ENCODE data around the gene NKX2-3. TPM values are rescaled to one million over a fixed set of nuclear protein-coding genes. Genes with fewer than 3 reads are reported as not detected.

NKX2-3 gene
- total RNA-seq (2014; rRNA removed; shearing (Covaris generic)), result not detected in 2 replicates

DNA sequence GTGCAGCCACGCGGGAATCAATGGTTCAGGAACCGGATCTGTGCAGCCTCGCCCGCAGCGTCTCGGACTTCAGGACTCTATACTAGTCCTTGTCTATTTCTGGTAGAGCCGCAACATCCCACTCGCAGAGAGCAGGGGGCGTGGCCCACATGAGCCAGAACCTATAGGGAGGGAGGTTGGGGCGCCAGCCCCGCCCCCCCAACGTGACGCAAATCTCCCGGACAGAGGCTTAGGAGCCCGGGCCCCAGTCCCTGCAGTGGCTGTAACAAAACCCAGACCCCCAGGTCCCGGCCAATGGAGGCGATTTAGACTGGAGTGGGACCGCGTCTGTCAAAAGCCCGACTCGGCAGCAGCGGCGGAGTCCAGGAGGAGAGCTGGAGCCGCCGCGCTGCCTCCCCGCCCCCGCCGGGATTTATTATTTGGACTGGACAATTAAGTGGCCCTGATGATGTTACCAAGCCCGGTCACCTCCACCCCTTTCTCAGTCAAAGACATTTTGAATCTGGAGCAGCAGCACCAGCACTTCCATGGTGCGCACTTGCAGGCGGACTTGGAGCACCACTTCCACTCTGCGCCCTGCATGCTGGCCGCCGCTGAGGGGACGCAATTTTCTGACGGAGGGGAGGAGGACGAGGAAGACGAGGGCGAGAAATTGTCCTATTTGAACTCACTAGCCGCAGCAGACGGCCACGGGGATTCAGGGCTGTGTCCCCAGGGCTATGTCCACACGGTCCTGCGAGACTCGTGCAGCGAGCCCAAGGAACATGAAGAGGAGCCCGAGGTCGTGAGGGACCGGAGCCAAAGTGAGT, at the start of gene NKX2-3:
Gene NKX2-3 (plus strand): TSS at position 256 of the 809 bp plus-strand sequence. CDS start 190 bp downstream, at position 446.
- no peak for DNase-seq (ENCODE audit: low spot score)

DNA sequence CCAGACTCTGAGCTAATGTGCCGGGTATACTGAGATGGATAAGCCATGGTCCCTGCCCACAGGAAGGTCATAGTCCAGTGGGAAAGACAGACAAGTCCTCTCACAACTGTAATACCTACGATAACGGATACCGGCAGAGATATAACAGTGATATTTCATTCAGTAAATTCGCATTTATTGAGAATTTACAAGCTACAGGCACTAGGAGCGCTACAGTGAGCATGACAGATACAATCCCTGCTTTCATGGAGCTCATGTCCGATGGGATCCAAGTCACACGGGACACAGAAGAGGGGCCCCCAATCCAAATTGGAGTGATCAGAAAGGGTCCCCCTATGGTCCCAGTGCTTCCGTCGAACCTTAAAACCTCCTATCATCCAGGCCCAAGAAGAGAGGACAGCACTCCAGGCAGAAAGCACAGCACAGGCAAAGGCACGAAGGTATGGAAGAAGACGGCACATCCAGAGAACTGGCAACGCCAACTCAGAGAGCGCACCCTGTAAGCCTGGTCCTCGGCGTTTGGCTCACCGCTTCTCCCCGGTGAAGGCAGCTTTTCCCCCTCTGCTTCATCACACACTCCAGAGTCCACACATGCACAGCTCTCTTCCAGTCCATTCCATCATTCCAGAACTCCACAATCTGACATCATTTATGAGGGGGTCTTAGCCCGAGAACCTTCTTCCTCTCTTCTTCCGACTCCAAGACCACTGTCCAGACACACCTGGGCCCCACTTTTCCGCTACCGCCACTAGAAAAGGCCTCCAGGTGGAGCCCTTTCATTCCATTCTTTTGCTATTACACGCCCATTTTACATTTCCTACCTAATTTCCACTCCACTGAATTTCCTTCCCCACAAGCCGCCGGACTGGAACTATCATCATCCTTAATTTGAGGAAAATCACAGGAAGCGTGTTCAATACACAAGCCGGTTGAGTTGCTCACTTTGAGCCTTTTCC, 47.8 kb upstream of the NKX2-3 start:
- DNase-seq (ENCODE audit: low spot score), result no peak

GRCh38 chr10:99487125-99487807, 45.5 kb upstream of the NKX2-3 start:
- DNase-seq (ENCODE audit: low spot score), result no peak

DNA sequence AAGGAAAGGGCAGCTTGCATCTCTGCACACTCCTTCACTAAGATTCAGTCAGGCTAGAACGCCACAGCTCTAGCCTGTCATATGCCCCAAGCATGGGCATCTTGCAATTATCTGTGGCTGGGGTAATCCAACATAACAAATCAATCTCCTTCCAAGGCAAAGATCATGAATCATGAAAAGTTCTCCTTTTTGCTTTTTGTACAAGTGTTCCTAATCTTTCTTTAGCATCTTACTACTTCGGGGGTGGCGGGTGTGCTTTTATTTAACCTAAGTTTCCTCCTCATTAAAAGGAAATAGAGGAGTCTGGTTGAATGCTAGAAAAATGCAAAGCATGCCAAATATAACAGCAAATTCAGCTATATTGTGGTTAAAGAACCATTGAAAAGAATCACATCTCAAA, 43.5 kb upstream of the NKX2-3 start:
- no peak for DNase-seq (ENCODE audit: low spot score)

GRCh38 chr10:99497343-99498025, 35.3 kb upstream of the NKX2-3 start:
- no peak for DNase-seq (ENCODE audit: low spot score)

DNA sequence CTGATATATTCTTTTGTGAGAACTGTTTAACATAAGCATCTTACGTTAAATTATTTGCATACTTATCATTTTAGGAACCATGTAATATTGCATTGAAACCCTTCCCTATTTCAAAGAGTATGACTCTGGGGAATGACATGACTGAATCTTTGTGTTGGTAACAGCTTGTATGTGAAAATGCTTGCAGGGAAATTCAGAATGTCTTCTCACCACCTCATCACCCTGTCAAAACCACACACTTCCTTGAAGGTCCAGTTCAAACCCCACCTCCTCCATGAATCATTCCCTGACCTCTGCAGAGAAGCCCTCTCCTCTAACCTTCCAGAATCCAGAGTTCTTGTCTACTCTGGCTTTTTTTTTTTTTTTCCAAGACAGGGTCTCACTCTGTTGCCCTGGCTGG, 26.3 kb upstream of the NKX2-3 start:
- no peak for DNase-seq (ENCODE audit: low spot score)

GRCh38 chr10:99507265-99507664, 25.5 kb upstream of the NKX2-3 start:
- DNase-seq (ENCODE audit: low spot score), result no peak

DNA sequence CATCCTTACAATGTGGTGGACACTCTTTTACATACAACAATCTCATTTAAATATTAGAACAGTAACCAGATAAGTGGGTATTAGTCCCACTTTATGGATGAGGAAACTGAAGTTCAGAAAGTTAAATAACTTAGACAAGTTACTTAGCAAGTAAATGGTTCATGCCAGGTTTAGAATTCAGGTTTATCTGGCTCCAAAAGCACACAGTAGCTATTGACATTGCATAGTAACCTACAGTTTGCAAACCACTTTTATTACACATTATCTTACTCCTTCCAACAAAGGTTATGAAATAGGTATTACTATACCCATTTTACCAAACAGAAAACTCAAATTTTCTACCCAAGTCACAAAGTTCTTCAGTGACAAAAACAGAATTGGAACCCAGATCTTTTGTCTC, 19.7 kb upstream of the NKX2-3 start:
- no peak for DNase-seq (ENCODE audit: low spot score)

GRCh38 chr10:99519690-99520039, 13.1 kb upstream of the NKX2-3 start:
- DNase-seq (ENCODE audit: low spot score), result peak; percentile 12

DNA sequence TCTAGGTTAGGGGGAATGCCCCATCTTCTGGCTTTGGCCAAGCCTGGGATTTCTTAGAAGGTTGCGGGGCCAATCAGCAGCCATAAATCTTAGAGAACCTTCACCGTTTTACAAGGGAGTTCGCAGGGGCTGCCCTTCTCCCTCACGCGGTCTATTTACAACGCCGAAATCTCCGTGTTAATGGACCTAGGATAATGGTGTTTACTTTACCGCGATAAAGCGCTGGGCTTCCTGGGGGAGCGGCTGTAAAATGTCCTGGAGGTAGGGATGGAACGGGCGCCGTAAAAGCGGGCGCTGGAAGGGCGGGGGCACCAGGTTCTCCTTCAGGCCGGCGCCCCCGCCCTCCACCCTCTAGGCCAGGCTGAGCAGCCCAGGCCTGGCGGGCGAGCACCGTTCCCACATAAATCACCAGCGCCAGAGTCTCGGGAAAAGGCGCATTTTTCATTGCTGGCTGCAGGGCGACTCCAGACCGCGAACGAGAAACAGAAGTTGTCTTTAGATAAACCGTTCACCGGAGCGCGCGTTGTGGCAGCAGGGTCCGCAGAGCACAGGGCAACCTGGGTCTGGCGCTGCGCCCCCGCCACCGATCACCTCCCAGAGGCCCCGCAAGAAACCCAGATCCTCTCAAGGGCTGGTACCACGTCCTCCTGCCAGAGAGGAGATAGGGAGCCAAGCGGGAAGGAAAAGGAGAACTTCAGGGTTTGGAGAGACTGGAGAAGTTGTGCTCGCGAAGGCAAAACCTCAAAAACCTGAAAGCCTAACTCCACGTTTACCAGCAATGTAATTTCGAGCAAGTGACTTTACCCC, 12.5 kb upstream of the NKX2-3 start:
- peak; percentile 37 for DNase-seq (ENCODE audit: low spot score)

- no peak for DNase-seq (ENCODE audit: low spot score)
Observed at GRCh38 chr10:99520847-99521764, 11.6 kb upstream of the NKX2-3 start.

- DNase-seq (ENCODE audit: low spot score), result no peak
Observed at GRCh38 chr10:99521765-99522469, 10.8 kb upstream of the NKX2-3 start.

GRCh38 chr10:99522470-99523250, 10.1 kb upstream of the NKX2-3 start:
- DNase-seq (ENCODE audit: low spot score), result no peak

DNA sequence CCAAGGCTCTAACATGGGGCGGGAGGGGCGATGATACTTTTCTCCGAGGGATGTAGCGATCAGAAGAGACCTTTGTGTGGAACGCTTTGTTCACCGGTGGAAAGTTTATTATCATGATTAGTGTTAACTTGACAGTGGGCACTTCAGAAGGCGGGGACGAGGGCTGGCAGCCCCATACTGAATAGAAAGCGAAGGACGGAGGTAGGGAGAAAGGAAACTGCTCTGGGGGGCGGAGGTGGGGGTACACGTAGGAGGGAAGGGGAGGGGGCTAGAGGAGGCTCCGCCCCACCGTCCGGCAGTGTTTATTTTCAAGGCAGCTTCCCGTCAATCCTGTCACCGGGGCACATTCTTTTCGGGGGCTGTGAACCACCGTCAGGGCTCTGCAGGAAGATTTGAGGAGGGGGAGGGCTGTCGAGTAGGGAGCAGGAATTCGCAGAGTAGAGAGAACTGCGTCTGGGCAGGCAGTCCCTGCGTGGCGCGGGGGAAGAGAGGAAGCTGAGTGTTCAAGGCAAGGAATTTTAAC, 9.4 kb upstream of the NKX2-3 start:
- no peak for DNase-seq (ENCODE audit: low spot score)

DNA sequence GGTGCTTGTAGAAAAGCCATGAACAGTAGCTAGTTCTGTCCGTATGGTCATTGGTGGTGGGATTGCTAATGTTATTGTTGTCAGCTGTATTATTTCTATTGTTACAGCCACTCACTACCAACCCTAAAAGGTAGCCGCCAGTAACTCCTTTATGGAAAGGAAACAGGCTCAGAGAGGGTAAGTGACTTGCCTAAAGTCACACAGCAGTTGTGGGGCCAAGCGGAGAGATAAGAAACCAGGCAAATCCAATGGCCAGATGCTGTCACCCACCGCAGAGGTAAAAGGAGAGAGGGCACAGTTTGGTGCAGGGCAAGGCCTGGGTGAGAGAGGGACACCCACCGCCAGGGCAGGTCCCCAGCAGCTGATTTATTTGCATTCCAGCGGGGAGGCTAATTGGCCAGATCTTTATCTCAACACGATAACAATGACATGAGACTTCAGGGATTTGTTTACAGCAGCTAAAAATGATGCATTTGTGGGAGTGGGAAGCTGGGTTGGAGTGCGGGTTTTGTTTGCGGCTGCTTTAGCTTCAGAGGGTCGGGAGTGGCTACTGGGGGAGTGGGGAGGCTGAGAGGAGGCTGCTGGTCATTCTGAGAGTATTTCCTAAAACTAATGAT, 8.6 kb upstream of the NKX2-3 start:
- no peak for DNase-seq (ENCODE audit: low spot score)

DNA sequence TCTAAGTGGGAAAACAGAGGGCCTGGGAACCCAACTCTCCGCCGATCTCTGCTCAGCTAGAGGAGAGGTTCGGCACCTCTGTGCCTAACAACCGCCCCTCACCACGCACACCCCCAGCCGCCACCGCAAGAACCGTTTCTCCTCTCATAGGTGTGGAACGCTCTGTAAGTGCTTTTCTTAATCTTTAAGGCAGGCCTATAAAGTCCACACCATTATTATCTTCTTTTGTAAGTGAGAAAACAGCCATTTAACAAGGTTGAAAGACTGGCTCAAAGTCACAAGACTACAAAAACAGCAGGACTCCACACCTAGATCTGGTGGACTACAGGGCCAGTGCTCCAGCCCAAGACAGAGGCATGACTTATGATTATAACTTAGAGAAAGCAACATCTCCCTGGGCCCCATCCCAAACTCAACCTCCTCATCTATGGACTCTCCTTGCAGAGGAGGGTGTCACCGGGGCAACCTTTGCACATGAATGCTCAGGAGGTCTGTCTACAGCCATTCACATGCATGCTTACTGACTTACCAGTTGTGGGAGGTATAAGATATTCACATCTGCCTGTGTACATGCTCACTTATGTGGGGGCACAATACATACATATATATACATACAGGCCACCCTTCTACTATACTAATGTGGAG, 7.9 kb upstream of the NKX2-3 start:
- no peak for DNase-seq (ENCODE audit: low spot score)

- DNase-seq (ENCODE audit: low spot score), result no peak
Observed at GRCh38 chr10:99525897-99526296, 6.8 kb upstream of the NKX2-3 start.

All from H4 (cell line).